Transverse colon (tissue), 4 donors: Measurements from ENCODE around the gene ZNF516. TPM values are rescaled to one million over a fixed set of nuclear protein-coding genes. Genes with fewer than 3 reads are reported as not detected.

Source experiments
- DNase-seq: peaks from one replicate; pipeline ENCODE4 v3.0.0-alpha.2; 2019
- H3K27ac ChIP-seq, 4 donors: fragments of 200-600 bp; sonication (generic); 2 replicates each; pipeline ENCODE4 v1.5.1; 2016 to 2018; ENCODE audit warnings: inconsistent platforms in 4 of 4
- H3K27me3 ChIP-seq: fragments of 200-600 bp; sonication (generic); 2 replicates; pipeline ENCODE4 v1.5.1; 2017; ENCODE audit warnings: inconsistent platforms
- H3K36me3 ChIP-seq, 4 donors: fragments of 200-600 bp; sonication (generic); 2 replicates each; pipeline ENCODE4 v1.5.1; 2017 to 2019; ENCODE audit warnings: inconsistent platforms in 4 of 4
- H3K4me1 ChIP-seq, 4 donors: fragments of 200-600 bp; sonication (generic); 2 replicates each; pipeline ENCODE4 v1.5.1; 2017 to 2020; ENCODE audit warnings: inconsistent platforms in 4 of 4
- H3K4me3 ChIP-seq, 4 donors: fragments of 200-600 bp; sonication (generic); 1 replicate in 1 of 4; 2 replicates in 3 of 4; pipeline versions ENCODE4 v1.5.1 to v1.6.1; 2017 to 2019; ENCODE audit warnings: inconsistent platforms in 4 of 4
- H3K9me3 ChIP-seq, 2 donors: fragments of 200-600 bp; sonication (generic); 2 replicates each; pipeline ENCODE4 v1.5.1; 2017 to 2019; ENCODE audit warnings: inconsistent platforms in 2 of 2
- EP300 ChIP-seq: sonication (generic); formaldehyde crosslinking; IDR thresholded peaks from one replicate; pipeline ENCODE4 v1.6.1; 2017; ENCODE audit warnings: antibody characterized with exemption, low read depth
- POLR2A ChIP-seq: fragments of 450-650 bp; IDR thresholded peaks from one replicate; pipeline ENCODE4 v1.6.1; 2016; ENCODE audit warnings: antibody characterized with exemption, mild to moderate bottlenecking, moderate library complexity
- POLR2AphosphoS5 ChIP-seq, 3 donors: sonication (generic); formaldehyde crosslinking; IDR thresholded peaks; one replicate each; pipeline ENCODE4 v1.6.1; 2016; ENCODE audit warnings: antibody characterized with exemption in 3 of 3
- WGBS, 2 donors: methylation state at CpG; one replicate each; pipeline ENCODE4 v1.1.5; 2018; ENCODE audit warnings: low coverage in 1 of 2; 5-methylcytosine and 5-hydroxymethylcytosine counted together
- in situ Hi-C, 4 donors: fragments of 200-750 bp; cut with MboI; loops; one replicate each; pipeline versions ENCODE4 v1.15.0 to v1.15.1; 2017; ENCODE audit warnings: low sequenced_read_pairs in 3 of 4, low pct_ligation_motif_present in 1 of 4, low pct_unique_long_range_greater_than_20kb in 1 of 4
- intact Hi-C: fragments of 100-400 bp; cut with DNase I; formaldehyde crosslinking; loops from one replicate; pipeline ENCODE4 v1.15.1; 2023; ENCODE audit warnings: low total_unique reads
- total RNA-seq, 4 donors: library from RNA; depleted of rRNA; stranded (reverse); fragments of >200 nt; gene quantifications; one replicate each; pipeline ENCODE4 v1.1.0, GENCODE V29; 2016
- TF ChIP-seq, protein P1 (sequence below), 5 experiments: fragments of 200-600 bp in 3 of 5; fragments of 450-650 bp in 2 of 5; sonication (generic) in 3 of 5; IDR thresholded peaks; 1 replicate in 2 of 5; 2 replicates in 3 of 5; pipeline ENCODE4 v1.5.1; 2016 to 2017; ENCODE audit warnings: antibody characterized with exemption in 5 of 5, inconsistent platforms in 3 of 5, mild to moderate bottlenecking in 2 of 5, moderate library complexity in 1 of 5

Gene ZNF516
- total RNA-seq, 4 donors from 2014 or later = 19.4 to 37.8 (median 26.7) TPM

DNA sequence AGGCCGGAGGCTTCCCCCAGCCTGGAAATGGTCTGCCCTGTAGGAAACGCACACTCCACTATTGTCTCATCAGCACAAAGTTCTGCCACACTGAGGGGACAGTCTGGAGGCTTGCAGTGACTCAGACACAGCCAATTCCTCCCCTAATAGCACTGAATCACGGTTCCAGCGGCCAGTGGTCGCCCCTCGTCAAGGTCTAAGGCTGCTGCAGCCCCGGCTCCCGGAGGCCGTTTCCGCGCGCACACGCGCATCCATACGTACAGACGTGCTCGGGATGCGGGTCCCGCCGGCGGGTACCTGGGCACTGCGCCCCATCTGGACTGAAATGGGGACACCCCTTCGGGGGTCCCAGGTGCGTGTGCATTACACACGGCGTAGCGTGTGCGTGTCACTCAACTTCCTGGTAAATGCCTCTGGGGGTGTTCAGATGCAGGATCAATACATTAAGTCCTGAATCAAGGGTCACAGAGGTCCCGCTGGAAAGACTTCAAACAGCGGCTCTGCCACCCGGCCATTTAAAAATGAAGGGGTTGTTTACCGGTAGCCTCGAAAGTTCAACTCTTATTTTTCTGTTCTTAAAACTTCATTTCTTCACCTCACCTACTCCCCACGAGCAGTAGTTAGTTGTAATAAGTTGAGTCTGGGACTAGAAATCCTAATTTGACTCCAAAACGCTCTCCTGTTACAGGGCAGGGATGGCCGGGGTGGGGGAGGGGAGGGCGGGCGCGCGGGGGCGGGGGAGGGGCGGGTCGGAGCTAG is 572 bp upstream of the ZNF516 start:
- H3K27me3 ChIP-seq = no peaks in the 10 kb centered on the region
- peak overlapping the region; percentile 60 to 84 (median 74) for H3K4me3 ChIP-seq
- peaks cover 0 to 13% (median 4%) of the 10 kb centered on the region in 4 donors for H3K4me1 ChIP-seq
- 0 to 1% methylated on average over 1 to 20 of the region's 43 CpGs for WGBS, 2 donors
- peak; percentile 69 to 71 (median 70) for TF ChIP-seq POLR2AphosphoS5 (IDR thresholded peaks at IDR 0.05)
- TF ChIP-seq, protein P1, sequence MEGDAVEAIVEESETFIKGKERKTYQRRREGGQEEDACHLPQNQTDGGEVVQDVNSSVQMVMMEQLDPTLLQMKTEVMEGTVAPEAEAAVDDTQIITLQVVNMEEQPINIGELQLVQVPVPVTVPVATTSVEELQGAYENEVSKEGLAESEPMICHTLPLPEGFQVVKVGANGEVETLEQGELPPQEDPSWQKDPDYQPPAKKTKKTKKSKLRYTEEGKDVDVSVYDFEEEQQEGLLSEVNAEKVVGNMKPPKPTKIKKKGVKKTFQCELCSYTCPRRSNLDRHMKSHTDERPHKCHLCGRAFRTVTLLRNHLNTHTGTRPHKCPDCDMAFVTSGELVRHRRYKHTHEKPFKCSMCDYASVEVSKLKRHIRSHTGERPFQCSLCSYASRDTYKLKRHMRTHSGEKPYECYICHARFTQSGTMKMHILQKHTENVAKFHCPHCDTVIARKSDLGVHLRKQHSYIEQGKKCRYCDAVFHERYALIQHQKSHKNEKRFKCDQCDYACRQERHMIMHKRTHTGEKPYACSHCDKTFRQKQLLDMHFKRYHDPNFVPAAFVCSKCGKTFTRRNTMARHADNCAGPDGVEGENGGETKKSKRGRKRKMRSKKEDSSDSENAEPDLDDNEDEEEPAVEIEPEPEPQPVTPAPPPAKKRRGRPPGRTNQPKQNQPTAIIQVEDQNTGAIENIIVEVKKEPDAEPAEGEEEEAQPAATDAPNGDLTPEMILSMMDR (IDR thresholded peaks at IDR 0.05) = no peak
- TF ChIP-seq POLR2A = peak; percentile 57
- H3K36me3 ChIP-seq = no peaks in the 10 kb centered on the region
- in situ Hi-C loops = no loop called here
- peak; percentile 57 for DNase-seq
- intact Hi-C loops = no loop called here
- H3K9me3 ChIP-seq = no peaks in the 10 kb centered on the region
- H3K27ac ChIP-seq = peak overlapping the region; percentile 80 to 87 (median 83)

DNA sequence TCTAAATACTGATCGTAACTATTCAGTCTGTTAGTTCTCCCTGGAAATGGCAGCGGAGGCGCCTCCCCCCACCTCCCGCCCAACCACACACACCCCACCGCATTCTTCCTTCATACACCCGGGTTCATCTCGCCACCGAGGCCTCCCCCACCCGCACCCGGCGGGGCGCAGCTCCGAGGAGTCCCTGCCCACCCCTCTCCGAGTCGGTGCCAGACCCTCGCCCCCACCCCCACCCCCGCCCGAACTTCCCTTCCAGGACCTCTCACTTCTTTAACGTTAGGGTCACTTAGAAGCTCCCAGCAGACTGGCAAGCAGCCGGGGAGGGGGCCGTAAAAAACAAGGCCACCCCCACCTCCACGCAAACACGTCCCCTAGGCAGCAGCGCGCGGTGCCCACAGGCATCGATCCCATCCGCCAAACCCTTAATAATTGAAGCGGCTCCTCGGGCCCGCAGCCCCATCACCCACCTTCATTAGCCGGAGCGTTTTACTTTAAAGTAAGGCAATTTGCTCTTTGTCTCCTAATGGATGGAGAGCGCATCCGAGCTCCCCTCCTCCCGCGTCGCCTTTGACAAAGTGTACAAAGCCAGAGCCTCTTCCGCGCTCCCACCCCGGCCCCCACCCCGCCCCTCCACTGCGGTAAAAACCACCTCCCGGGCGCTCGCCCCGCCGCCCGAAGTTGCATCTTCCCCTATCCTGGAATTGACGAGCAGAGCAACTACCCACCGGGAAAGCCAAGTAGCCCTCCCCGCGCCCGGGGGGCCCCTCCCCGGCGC is 624 bp downstream of the ZNF516 start:
- intact Hi-C loops (no loop called here), in situ Hi-C loops (no loop called here)
- peak overlapping the region; percentile 84 to 95 (median 91) for H3K27ac ChIP-seq
- H3K9me3 ChIP-seq = no peaks in the 10 kb centered on the region
- TF ChIP-seq, protein P1 (IDR thresholded peaks at IDR 0.05) = no peak
- no peak for TF ChIP-seq POLR2AphosphoS5 (IDR thresholded peaks at IDR 0.05)
- TF ChIP-seq EP300 = no peak
- TF ChIP-seq POLR2A = no peak
- H3K36me3 ChIP-seq = no peaks in the 10 kb centered on the region
- no peaks in the 10 kb centered on the region for H3K27me3 ChIP-seq
- WGBS, 2 donors = 2% methylated on average over 40 of the region's 56 CpGs; no CpG with 5 or more reads in 1 of the 2 donors
- peaks cover 0 to 20% (median 14%) of the 10 kb centered on the region in 4 donors for H3K4me1 ChIP-seq
- peak; percentile 50 for DNase-seq
- H3K4me3 ChIP-seq = peak overlapping the region; percentile 60 to 84 (median 70)

DNA sequence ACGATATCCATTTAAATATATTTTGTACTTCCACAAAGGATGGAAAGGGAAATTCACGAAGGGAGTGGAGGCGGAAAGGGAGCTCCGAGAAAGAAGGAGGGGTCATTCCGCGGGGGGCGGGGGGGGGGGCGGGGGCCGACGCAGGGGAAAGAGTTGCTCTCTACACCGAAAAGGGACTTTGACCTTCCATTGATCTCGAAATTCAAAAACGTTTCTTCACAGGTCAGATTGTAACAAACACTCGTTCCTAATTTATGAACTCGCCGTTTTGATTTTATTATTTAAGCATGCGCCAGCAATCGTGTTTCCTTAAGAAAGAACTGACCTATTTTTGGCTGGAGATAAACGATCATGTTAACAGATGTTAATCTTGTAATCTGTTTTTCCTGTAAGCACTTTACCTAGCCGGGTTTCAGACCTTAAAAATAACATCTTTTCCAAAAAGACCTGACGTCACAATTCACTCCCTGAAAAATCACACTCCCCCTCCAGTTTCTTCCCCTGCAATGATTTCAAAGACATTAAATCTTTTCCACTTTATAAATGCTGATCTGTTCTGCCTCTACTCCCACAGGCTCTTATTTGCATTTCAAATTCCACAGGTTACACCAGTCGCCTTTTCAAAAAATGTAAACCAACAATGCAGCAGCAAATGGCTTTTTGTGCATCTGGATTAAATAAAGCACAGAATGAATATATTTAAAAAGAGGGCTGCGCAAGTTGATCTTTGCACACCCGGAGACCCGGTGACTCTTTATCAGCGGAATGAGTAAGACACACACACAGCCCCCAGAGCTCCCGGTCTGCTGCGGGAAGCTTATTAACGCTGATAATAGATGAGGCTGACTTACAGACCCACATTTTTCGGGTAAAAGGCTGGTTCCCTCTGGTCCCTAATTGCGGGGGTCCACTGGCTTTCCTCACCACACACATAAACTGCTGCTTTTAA is 1.6 kb downstream of the ZNF516 start:
- no peak for TF ChIP-seq EP300

DNA sequence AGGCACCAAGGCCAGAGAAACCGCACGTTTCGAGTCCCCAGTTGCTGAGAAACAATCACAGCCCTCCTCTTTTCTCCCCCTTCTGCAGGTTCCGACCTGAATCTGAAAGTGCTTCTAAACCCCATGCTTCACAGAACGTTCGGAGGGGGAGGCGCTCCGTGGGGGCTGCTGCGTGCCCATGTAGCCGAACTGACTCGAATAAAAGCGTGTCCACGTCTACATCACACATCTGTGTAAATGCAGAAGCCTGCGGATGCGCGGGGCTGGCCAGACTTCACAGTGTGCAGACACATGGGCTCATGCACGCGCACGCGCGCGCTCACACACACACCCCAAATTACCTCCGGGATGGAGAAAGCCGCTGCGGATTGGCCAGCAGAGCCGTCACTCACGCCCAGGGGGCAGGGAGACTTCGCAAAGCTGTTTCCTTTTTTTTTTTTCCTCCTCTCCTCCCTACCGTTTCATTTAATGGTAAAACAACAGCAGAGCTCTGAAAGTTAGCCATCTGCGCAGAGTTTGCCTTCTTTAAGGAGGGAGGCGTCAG is 2.3 kb downstream of the ZNF516 start:
- H3K4me3 ChIP-seq = peak overlapping the region; percentile 60 to 84 (median 70)
- peak; percentile 99 for DNase-seq
- H3K9me3 ChIP-seq = no peaks in the 10 kb centered on the region
- intact Hi-C loops = no loop called here
- 0% methylated on average over 8 to 29 of the region's 31 CpGs for WGBS, 2 donors
- H3K27me3 ChIP-seq = no peaks in the 10 kb centered on the region
- peaks cover 0 to 34% (median 16%) of the 10 kb centered on the region in 4 donors for H3K4me1 ChIP-seq
- in situ Hi-C loops = no loop called here
- peak overlapping the region; percentile 84 to 95 (median 91) for H3K27ac ChIP-seq
- no peak for TF ChIP-seq EP300
- peak; percentile 66 for TF ChIP-seq POLR2A
- TF ChIP-seq, protein P1 (IDR thresholded peaks at IDR 0.05) = no peak
- peak; percentile 83 to 90 (median 84) for TF ChIP-seq POLR2AphosphoS5 (IDR thresholded peaks at IDR 0.05)
- no peaks in the 10 kb centered on the region for H3K36me3 ChIP-seq

More for the DNA sequence above, 1.6 kb downstream of the ZNF516 start:
- Histone ChIP-seq H3K4me3 (peak overlapping the region; percentile 60 to 84 (median 70)), H3K27me3 (no peaks in the 10 kb centered on the region), H3K27ac (peak overlapping the region; percentile 84 to 95 (median 91)), H3K36me3 (no peaks in the 10 kb centered on the region), H3K9me3 (no peaks in the 10 kb centered on the region), H3K4me1 (peaks cover 0 to 28% (median 14%) of the 10 kb centered on the region in 4 donors)
- no peak for DNase-seq
- in situ Hi-C loops (no loop called here), intact Hi-C loops (no loop called here)
- WGBS, 2 donors = 0 to 1% methylated on average over 21 to 31 of the region's 31 CpGs
